GM06990 (cell line): ENCODE results near the gene MRPL48.

Source experiments
- DNase-seq: peaks from one replicate; pipeline ENCODE4 v3.0.0-alpha.2; 2011; ENCODE audit not compliant: insufficient read length; ENCODE audit errors: extremely low read depth
- H3K27me3 ChIP-seq: replicated peaks from 2 replicates; pipeline ENCODE4 v1.6.0; 2011; ENCODE audit warnings: low read length; ENCODE audit not compliant: control insufficient read depth, insufficient read depth
- H3K36me3 ChIP-seq: 2 replicates; pipeline ENCODE4 v1.5.1; 2011; ENCODE audit warnings: low read length; ENCODE audit not compliant: control insufficient read depth, insufficient read depth
- H3K4me3 ChIP-seq: replicated peaks from 2 replicates; pipeline ENCODE4 v1.5.1; 2011; ENCODE audit warnings: low read depth, mild to moderate bottlenecking, control low read depth, low read length
- TF ChIP-seq, protein P1 (sequence below): IDR thresholded peaks from 2 replicates; pipeline ENCODE4 v1.5.1; 2011; ENCODE audit warnings: low read length, control low read depth, mild to moderate bottlenecking, inconsistent platforms; ENCODE audit not compliant: insufficient read depth, poor library complexity, severe bottlenecking

MRPL48 gene

DNA sequence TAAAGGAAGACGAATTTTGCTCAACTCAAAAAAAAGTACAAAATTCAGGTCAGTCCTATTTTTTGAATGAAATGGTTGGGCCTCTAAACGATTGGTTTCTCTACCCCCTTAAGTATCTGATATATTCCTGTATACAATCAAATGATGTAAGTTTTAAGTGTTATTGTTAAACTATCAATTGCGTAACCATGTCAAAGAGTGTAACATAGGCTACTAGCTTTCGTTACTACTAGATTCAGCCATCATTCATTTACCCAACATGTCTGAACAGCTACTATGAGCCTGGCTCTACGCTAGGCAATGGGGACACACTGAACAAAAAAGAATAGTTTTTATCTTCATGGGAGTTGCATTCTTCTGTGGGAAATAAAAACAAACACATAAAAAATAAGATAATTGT, 30.1 kb upstream of the MRPL48 start:
- Histone ChIP-seq H3K4me3 (no peak overlapping the region), H3K27me3 (no peaks in the 10 kb centered on the region), H3K36me3 (no peaks in the 10 kb centered on the region)
- no peak for DNase-seq
- TF ChIP-seq, protein P1, sequence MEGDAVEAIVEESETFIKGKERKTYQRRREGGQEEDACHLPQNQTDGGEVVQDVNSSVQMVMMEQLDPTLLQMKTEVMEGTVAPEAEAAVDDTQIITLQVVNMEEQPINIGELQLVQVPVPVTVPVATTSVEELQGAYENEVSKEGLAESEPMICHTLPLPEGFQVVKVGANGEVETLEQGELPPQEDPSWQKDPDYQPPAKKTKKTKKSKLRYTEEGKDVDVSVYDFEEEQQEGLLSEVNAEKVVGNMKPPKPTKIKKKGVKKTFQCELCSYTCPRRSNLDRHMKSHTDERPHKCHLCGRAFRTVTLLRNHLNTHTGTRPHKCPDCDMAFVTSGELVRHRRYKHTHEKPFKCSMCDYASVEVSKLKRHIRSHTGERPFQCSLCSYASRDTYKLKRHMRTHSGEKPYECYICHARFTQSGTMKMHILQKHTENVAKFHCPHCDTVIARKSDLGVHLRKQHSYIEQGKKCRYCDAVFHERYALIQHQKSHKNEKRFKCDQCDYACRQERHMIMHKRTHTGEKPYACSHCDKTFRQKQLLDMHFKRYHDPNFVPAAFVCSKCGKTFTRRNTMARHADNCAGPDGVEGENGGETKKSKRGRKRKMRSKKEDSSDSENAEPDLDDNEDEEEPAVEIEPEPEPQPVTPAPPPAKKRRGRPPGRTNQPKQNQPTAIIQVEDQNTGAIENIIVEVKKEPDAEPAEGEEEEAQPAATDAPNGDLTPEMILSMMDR, result no peak

GRCh38 chr11:73758451-73758850, 29.2 kb upstream of the MRPL48 start:
- Histone ChIP-seq H3K4me3 (no peak overlapping the region), H3K36me3 (no peaks in the 10 kb centered on the region), H3K27me3 (no peaks in the 10 kb centered on the region)
- no peak for DNase-seq
- TF ChIP-seq, protein P1, result no peak

DNA sequence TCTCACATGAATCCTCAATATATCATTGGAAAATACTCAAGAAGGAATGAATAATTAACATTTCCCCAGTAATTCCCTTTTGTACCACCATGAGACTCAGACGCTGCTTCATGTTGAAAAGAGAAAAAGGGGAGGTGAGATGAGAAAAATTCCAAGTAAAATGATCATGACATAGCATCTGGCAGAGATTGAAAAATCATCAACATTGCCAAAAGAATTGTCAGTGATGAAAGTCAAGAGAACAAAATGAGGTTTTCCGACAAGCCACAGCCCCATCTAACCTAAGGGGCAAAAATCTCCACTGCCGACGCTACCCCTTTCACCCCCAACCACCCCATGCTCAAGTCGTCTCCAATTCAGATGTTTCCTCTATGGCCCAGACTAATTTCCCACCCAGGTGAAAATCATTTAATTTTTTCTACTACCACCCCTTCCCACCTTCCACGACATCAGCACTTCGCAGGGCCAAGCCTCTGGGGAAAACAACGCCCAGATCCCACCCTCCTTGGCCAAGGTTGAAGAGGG, 28.0 kb upstream of the MRPL48 start:
- no peaks in the 10 kb centered on the region for H3K27me3 ChIP-seq
- DNase-seq, result no peak
- H3K36me3 ChIP-seq, result no peaks in the 10 kb centered on the region
- H3K4me3 ChIP-seq, result peak overlapping the region; percentile 92
- TF ChIP-seq, protein P1, result no peak

GRCh38 chr11:73760135-73760678, 27.5 kb upstream of the MRPL48 start:
- H3K4me3 ChIP-seq, result peak overlapping the region; percentile 92
- no peaks in the 10 kb centered on the region for H3K36me3 ChIP-seq
- peak; percentile 57 for DNase-seq
- TF ChIP-seq, protein P1, result no peak
- H3K27me3 ChIP-seq, result no peaks in the 10 kb centered on the region

- H3K4me3 ChIP-seq, result peak within 1 kb of the TSS; percentile 92
- no peaks in the 10 kb centered on the region for H3K27me3 ChIP-seq
- peak; percentile 98 for DNase-seq
- no peaks in the 10 kb centered on the region for H3K36me3 ChIP-seq
- TF ChIP-seq, protein P1, result no peak
Measured at GRCh38 chr11:73760679-73761402, 26.8 kb upstream of the MRPL48 start, which contains the start of gene RAB6A. Gene RAB6A, minus strand, starts transcription at chr11:73761074. Its CDS starts 439 bp downstream, at chr11:73760635.
